ENCODE data around the gene ARPP21.

ARPP21 gene

DNA sequence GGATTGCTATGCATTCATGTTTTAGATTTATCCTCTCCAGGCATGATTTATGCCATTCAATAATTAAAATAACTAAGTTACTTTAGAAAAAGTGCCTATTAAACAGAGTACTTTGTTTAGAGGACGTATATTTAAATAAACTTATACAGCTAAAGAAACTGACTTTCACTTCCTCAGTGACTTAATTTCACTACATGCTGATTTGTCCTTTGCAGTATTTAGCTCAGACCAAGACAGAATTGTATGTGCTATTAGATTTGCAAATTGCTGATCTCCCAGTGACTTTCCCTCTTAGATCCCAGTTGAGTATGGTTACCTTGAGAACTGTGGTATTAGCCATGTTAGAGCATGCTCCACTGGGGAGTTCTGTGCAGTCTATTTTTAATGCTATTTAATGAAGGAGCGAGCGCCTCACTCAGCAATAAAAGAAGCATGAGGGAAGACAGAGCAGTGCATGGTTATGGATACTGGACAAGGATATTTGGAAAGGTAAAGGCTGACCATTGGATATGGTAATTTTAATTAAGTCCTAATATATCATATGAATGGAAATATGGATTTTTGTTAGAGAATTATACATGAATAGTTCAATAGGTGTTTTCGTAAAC, 2.7 kb downstream of the ARPP21 start:
- DNase-seq (ENCODE audit: low read depth in 2 of 2) = no peak

DNA sequence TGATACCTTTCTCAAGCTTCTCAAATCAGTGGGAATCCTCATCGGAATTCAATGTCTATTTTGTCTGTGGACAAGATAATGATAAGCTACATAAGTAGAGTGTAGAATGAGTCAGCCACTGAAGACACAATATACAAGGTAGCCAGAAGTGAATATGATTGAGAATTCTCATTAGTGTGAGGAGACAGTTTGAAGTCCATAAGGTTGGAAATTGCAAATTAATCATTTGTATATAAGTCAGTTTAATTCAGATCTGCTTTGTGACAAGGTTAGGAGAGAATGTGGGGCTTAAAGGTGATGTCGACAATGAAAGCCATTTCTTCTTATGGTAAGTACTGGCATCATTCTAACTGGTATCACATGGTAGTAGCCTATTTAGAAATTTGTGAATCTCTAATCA, 4.2 kb downstream of the ARPP21 start:
- DNase-seq (ENCODE audit: low read depth in 2 of 2) = no peak

DNA sequence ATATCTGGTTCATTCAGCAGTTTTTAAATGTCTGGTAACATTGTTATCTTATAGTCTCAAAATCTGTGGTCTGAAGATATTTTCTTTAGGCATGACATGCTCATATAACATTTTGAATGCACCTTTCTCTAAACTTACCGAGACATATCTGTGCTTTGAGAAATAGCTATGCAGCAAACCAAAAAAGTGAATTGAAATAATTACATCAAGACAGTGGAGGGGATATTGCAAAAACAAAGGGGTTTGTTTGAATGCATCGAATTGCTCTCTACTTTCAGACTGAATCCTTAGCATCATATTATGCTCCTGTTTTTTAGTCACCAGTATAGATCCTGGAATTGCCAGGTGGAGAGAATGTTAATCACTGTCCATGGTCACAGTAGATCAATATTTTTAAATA, 5.1 kb downstream of the ARPP21 start:
- DNase-seq (ENCODE audit: low read depth in 2 of 2) = no peak

DNA sequence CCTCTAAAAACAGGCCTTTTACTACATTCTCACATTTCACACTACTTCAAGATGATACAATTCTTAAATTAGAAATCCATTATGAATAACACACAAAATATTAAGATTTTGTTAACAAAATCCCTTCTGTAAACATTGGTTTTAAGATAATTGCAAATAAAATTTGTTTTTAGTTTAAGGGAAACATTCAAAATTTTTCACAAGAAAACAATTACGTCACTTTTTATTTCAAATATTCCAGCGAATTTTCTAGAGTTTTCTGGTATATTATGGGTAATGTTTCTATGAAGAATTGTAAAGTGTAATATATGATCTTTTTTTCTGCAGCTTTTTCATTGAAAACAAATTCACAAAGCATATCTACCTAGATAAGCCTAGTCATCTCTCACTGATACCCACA, 5.9 kb downstream of the ARPP21 start:
- DNase-seq (ENCODE audit: low read depth in 2 of 2) = no peak

DNA sequence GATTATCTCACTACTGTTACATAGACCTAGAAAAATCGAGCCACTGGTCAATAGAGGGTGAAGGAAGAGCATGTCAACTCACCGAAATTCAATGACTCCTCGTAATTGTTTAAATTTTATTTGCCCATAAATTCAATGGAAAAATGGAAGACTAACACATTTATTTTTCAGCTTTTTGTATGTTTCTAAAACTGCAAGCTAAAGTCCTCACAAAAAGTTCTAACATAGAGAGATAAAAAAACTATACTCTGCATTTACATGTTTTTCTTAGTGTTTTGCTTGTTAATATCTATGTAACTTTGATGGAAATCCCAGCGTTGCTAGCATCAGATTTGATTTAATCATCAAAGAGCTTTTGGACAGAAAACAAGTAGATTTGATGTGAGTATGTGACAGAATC, 6.8 kb downstream of the ARPP21 start:
- DNase-seq (ENCODE audit: low read depth in 2 of 2) = no peak

DNA sequence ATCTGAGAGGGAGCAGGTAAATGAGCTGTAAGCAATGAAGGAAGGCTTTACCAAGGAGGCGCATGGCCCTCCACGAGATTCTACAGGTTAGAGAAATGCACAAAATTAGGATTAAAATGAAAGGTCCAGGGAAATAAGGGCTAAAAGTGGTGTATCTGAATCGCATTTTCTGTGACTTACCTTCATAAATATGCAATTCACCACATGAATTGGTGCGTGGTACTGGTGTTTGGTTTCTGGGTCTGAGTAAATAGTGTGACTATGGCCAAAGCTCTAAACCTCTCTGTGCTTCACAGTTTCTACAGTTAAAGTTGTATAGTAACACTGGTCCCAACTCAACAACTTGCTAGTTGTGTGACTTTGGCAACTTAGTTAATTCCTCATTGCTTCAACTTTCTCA, 8.1 kb downstream of the ARPP21 start:
- DNase-seq (ENCODE audit: low read depth in 2 of 2) = no peak

DNA sequence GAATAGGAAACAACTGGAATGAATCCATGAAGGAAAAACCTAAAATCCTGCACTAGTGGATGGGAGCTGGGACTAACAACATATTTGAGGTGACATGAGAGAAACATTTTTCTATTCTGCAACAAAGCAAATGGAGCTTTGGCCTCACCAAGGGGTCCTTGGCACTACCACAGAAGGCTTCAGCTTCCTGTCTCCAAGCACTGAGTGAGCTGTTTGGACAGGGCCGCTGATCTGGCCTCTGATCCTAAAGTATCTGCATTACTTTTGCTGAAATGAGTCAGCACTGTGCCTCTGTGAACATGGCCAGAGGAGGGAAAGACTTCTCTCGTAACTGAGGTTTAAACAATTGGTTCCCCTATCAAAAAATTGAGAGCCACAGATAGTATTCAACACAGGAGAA, 9.0 kb downstream of the ARPP21 start:
- DNase-seq (ENCODE audit: low read depth in 2 of 2) = no peak

DNA sequence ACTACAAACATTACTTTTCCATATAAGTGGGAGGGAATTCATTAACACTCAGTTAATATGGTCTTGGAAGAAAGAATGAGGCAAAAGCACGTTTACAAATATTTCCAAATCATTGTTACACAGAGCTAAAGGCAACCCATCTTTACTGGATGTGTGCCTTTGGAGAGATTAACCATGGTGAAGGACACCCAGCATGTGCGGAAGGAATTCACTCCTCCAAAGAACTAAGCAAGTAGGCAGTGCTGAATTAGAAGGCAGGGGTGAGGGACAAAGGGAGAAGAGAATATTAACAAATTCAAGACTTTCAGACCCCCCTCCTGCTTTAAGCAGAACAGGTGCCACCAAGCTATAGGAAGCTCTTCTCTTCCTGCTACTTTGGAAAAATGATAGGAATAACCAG, 10.1 kb downstream of the ARPP21 start:
- DNase-seq (ENCODE audit: low read depth in 2 of 2) = no peak

DNA sequence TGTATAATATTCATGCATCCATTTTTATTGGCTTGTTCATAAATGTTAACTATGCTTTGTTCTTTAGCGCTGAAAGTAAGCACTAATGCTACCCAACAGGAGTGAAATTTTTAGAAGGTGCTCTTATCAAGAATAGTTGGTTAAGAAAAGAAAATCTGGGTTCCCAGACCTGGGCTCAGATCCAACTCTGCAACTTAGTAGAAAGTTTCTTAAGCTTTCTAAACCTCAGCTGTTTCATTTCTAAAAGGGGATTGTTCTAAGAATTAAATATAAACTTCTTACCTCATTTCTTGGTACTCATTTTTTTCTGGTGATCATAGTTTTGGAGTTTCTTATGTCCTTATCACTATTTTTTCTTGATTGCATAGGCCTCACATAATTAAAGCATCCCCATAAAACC, 12.1 kb downstream of the ARPP21 start:
- no peak for DNase-seq (ENCODE audit: low read depth in 2 of 2)

DNA sequence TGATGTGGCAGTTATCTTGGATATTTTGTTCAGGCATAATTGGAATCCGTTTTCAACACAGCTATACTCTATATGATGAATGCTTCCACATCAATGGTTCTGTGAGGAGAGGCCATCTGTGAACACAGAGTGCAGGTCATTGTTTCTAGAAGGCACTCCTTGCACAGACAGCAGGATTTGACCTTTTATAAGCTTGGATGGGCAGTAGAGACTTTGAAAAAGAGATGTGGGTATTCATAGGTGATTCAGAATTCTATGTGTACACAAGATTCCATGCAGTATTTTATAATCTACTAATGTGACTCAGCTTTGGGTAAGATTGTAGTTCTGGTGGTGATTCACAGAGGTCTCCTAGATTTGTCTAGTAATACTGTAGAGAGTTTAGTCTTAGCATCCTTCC, 12.5 kb downstream of the ARPP21 start:
- DNase-seq (ENCODE audit: low read depth in 2 of 2) = no peak

DNA sequence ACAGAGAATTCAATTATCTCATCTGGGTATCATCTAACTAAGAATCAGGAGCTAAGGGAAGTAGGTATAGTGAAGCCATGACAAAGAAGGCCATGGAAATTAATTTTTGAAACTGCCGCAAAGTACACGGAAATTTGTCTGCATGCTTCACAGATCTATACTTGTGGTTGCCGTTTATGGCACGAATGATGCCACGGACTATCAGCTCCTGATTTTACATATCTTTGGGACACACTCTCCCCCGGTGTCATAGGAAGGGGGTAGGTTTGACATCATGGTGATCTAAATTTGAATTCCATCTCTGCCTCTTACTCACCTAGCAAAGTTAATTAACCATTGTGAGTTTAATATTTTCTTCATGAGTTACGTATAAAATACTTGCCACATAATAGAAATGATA, 14.0 kb downstream of the ARPP21 start:
- DNase-seq (ENCODE audit: low read depth in 2 of 2) = no peak

DNA sequence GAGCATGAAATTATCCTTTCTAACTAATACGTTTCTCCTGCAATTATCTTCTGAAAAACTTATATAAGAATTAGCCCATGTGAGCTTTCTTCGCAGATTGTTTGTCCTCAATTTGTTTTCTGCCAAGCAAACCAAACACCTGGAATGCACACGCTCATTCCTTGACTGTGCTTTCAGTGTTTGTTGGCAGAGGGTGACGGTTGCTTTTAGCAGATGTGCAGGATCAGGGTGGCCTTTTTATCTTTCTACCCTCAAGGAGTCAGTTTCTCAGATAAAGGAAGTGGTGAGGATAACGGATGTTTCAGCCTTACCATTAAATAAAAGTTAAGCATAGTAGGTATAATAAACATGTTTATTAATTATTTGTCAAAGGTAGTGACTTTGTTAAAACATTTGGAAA, 15.2 kb downstream of the ARPP21 start:
- DNase-seq (ENCODE audit: low read depth in 2 of 2) = no peak

DNA sequence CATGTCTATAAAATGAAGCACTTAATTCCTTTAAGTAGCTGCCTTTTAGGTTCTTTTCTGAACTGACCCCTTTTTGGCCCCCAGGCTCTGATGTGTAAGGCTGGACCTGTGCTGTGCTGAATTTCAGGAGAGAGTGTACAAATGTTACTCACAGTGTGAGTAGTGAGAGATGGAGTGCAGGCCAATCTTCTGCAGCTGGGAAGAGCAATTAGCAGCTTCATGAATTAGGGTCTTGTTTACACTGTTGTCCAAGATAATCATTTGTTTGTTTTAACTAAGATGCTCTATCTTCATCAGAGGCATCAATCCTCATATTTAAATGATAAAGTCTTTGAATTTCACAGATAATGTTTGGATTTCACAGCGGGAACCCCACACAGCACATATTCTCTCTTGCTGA, 19.4 kb downstream of the ARPP21 start:
- no peak for DNase-seq (ENCODE audit: low read depth in 2 of 2)

DNA sequence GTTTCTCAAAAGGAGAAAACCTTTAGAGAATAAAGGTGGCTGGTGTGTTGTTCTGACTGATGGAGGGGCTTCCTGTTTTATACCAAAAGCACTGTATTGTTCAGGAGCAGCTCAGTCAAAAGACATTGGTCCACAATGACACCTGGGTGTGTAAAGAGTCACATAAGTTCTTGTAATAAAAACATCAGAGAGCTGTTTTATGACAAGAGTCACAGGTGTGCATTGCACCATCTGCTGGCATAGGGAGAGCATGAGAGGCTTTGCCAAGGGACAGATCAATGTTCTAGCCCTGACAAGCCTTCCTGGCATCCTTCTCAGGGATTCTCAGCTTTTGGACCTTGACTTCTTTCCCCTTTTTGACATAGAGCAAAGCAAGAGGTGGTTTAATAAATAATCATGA, 20.4 kb downstream of the ARPP21 start:
- no peak for DNase-seq (ENCODE audit: low read depth in 2 of 2)

DNA sequence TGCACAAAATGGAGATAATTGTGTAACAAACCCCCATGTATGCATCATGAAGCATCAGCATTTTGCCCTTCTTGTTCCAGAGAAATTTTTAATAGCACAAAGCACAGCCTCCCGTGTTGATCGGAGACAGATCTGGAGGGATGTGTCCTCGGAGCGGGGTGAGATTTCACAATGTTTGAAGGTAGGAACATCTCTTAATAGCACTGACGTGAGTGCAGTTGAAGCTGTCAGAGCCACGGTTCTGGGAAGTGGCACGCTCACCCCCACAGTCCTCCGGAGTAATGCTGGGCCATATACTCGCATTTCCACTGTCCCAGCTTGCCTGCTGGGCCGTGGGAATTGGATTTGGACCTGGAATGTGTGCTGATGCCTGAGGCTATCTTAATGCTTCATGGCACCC, 24.1 kb downstream of the ARPP21 start:
- no peak for DNase-seq (ENCODE audit: low read depth in 2 of 2)

DNA sequence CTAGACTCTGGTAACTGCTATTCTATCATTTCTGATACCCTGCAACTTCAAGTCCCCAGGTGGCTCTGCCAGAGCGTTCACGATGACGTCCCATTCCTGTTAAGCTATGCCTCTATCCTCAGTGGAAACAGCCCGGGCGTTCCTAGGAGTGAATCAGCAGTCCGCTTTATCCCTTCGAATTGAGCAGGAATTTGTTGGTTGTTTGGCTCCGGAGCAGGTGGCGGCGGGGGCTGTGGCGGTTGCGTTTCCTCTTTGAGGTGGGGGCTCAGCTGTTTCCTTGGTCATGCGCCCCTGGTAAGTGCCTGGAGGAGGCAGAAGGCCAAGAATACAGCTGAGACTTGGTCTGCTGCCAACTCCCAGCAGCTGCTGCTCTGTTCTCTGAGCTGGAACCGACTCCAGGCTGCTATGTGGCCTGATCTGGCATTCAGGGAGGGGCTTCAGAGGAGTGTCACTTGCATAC, 25.2 kb downstream of the ARPP21 start:
- no peak for DNase-seq (ENCODE audit: low read depth in 2 of 2)

DNA sequence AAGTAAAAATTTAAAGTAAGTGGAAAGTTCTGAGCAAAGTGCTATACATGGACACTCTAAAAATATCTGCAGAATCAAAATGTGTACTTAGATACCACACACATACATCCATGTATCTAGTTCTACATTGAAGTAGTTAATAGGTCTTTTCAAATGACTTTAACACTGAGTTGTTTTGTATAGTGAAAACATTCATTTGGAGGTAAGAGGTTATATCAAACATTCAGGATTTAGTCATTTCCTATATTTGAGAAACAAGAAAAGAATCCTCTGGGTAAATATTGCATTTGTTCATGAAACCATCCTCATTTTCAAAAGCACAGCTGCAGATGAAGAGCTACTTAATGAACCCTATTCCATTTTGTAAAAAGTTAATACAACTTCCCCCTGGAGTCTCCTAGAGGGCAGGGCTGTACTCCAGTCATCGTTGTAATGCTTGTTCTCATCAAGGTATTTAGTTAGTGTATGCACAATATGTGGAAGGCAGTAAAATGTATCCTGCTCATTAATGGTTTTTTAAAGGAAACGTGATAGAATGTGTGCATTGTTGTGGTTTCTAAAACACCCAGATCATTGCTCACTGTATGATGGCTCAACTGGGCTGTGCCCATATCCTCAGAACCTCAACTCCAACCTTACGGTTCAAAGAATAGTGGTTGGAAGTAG, 26.2 kb downstream of the ARPP21 start:
- DNase-seq (ENCODE audit: low read depth in 2 of 2) = no peak

DNA sequence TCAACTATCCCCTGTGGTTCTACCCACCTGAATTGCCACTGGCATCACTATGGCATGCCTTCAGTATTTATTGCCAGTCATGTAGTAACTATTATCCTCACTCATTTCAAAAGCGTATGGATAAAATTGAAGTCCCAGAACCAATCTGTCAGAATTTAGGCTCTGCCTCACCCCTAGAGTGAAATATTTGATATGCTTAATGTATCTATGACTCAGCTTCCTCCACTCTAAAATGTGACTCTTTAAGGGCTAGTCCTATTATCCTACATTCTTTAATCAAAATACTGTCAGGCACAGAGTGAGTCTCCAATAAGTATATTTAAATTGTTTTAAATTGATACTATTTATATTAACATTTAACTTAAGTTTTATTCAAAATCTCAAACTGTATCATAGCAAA, 27.6 kb downstream of the ARPP21 start:
- DNase-seq (ENCODE audit: low read depth in 2 of 2) = no peak

DNA sequence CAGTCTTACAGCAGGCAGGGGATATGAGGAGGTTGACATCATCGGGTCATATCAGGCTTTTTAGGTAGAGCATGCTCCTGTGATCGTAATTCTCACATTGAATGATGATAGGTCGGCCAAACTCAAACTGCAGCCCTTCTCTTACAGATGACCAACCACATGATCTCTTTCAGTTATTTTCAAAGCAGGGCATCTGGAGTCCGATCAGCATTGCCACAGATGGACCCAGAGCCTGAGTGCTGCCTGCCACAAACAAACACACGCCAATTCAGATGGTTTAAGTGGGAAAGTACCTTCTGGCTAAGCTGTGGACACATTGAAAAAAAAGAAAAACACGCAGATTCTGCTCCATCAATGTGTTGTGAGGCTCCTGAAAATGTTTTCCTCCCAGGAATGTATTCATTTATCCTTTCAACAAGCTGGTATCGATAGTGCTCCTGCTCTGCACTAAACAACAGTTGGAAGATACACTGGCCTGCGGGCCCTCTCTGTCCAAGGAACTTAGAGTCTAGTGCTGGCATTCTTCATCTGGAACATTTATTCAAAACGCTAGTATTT, 31.2 kb downstream of the ARPP21 start:
- no peak for DNase-seq (ENCODE audit: low read depth in 2 of 2)

DNA sequence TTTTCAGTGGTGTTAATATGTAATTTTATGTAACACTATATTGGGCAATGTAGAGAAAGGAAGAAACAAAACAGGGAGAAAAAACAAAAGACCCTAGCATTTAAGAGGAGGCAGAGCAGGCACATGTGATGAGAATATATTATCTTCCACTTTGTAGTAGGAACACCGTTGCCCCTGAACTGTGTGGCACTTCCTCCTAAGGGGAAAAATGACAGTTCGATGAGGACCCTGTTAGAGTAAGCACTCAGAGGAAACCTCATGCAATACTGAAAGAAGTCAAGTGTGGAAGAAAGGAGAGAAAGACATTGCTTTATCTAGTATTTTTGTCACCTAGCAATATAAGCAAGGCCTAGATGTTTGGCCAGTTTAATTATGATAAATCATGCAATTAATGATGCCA, 32.2 kb downstream of the ARPP21 start:
- no peak for DNase-seq (ENCODE audit: low read depth in 2 of 2)

DNA sequence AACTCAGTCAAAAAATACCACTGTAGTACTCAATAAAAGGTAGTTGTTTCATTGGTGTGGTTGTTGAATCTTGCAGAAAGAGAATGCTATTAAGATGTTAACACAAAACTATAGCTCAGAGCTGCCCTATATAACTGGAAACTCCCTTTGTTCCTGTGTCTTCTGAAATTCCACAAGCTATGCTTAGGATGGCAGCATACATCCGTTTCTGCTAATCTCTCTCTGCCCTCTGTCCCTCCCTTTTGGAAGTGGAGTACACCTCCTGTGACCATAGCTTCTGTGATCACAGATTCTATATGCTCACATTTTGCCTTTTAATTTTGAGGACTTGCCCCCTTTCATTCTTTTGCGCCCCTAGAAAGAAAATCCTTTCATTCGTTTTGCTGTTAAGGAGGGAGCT, 33.7 kb downstream of the ARPP21 start:
- DNase-seq (ENCODE audit: low read depth in 2 of 2) = no peak

DNA sequence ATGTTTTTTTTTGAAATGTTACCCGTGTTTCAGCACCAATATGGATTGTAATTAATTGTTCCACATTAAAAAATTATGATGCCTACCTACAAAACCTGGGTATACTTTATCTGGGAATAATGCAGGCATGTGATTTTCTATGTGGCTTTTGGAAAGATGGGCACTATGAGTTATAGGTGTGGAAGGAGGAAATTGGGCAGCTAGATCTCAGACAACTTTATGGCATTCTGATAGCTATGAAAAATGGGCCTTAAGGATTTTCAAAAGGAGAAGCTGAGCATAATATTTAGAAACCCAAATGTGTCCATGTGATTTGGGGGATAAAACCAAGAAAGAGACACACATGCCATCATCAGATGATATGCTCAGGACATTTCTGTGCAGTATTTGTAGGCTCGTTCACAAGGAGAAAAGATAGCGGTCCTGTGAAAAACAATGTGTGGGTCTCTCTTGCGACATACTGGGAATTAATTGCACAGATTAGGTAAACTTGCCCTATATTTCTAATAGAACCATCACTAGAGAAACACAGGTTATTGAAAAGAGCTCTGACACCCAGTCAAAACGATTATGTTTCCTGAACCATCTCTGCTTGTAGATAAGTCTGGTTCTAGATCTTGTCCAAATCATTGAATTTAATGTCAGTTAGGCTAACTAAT, 35.3 kb downstream of the ARPP21 start:
- no peak for DNase-seq (ENCODE audit: low read depth in 2 of 2)

DNA sequence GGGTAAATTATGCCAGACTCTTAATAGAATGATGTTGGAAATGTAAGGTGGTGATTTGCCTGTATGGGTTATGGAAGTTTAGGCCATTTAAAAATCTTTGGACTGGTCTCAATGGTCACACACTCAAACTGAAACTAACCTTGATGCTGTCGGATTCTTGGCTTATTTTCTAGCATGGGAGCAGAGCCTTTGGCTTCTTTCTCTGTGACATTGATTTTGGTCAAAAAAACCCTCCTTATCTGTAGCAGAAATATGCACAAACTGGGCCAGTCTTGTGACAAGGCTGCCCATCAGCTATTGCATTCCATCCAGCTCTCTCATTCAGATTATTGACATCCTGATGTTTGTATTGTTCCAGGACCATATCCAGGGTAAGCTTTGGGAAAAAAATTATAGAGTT, 35.9 kb downstream of the ARPP21 start:
- no peak for DNase-seq (ENCODE audit: low read depth in 2 of 2)

All from stimulated activated CD8-positive, alpha-beta memory T cell treated with anti-CD3 and anti-CD28 coated beads, Interleukin-7, amount 100 ng/mL, for 4 hours (primary cell).